MV-4-11 (cell line): ENCODE results near the gene SEMA6D.
"Not testable (repeated sequence)": the region's sequence is repeated elsewhere in the genome, so short reads cannot be mapped to it uniquely, and the experiment has no call there.

Source experiments
- DNase-seq: peaks from one replicate; lab custom pipeline; 2025; lab: John Stamatoyannopoulos, UW

Gene SEMA6D

GRCh38 chr15:47716516-47716915 lies 789 bp upstream of the SEMA6D start:
- DNase-seq, result no peak

DNA sequence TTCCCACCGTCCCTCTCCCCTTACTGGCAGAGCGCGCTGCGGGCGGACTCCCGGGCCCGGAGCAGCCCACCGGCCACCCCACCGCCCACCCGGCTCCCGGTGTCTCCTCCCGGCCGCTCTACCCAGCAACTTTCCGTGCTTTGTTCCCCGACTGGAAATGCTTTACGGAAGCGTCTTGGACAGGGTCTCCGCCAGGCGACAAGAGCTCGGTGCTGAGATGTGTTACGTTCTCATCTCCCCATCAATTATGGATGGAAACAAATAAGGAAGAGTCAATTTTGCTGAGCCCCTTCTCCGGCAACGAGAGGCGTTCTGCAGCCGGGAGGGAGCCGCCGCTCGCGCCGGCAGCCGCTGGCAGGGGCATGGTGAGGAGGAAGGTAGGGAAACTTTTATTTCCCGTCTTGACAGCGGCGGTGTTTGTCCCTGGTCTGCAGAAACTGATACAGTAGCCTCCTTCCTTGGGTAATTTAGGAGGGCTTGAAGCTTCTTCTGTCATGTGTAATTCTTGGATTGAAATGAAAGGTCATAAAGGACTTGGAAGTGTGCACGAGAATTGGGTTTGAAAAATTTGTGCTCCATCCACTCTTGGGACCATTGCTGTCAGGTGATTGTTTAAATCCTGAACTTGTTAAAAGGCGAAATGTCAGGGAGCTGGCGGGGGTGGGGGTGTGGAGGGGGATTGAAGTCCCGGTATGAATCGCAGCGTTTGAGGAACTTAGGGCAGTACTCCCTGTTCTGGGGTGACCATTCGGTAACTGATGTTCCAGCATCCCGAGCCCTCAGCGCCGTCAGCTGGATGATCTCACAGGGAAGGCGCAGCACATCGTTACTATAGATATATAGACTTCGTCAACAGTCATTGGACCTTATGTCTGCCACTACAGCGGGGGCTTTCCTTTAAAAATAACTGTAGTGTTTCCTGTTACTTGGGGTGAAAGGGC lies 1.5 kb downstream of the SEMA6D start:
- DNase-seq, result no peak

DNA sequence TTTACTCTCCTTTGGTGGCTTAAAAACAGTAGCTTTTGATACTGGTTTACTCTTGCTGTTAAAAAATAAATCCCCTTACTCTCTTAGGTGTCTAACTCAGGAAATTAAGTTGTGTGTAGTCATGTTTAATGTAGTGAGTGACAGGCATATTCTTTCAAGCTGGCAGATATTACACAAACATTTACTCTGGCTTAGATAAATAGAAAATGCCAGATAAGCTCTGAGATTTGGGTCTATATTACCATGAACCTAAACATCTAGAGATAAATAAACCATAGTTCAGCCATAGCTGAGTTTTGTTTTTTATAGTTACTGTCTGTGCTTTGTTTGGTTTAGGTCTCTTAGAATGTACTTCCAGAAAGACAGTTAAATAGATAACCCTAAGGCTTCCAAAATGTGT lies 2.4 kb downstream of the SEMA6D start:
- no peak for DNase-seq

DNA sequence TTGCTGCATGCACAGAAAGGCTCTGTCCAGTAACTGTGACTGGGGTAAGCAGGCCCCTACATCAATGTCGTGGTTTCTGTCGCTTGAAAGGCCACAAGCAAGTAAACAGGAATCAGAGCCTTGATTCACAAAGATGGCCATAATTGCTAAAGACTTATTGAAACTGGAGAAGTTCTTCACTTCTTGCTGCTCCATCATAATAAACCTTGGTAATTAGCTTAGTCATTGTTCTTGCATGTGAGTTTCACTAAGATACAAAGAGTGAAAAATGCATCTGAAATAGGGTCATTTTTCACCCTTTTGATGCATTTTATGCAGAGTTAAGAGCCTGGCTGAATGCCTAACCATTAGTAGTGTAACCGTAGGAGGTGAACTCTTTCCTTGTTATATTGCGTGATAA lies 3.2 kb downstream of the SEMA6D start:
- DNase-seq, result no peak

DNA sequence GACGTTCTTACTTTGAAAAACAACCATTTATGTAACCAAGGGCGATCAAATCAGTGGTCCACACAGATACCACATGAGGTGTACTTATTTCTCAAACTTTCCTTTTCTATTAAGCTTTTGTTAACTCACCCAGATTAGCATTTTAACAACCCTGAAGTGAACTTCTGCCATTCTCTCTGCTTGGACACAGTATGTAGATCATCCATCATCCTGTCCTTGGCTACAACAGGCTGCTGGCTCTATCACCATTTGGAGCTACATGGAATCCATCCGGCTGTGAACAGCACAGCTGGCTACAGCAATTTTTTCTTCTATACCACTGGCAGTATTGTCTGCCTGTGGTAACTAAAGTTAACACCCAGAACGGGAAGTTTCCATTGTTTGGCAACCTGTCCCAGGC lies 4.4 kb downstream of the SEMA6D start:
- no peak for DNase-seq

DNA sequence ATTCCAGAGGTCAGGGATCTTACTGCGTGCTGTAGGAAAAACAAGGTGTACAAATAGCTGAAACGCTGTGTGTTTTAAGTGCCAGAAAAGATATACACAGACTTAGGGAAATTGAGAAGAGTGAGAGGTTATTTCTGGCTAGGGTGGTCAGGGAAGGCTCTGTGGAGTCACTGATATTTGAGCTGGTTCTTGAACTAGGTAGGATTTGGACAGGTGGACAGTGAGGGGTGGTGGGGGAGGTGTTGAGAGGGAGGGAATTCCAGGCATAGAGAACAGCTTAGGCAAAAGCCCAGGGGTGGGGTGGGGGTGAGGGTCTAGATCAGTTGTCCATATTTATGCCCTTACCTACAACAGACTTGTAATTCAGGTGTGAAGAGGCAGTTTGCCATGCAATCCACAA lies 7.0 kb downstream of the SEMA6D start:
- DNase-seq, result no peak

GRCh38 chr15:47725051-47725450 lies 7.7 kb downstream of the SEMA6D start:
- DNase-seq, result no peak

DNA sequence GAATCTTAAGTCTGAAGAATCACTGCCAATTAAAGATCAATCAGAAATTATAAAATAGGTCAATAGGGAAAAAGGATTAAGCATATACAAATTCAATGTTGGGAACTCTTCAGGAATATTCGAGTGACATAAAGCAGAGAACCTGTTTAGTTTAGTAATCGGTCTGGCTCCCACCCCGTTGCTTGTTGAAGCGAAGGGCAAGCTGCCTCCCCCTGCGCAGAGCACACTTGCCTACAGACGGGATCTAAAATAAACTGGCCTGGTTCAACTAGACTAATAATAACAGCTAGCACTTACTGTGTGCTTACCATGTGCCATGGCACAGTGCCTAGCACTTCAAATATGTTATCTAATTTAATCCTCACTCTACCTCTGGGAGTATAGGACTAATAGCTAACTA lies 8.6 kb downstream of the SEMA6D start:
- DNase-seq, result no peak

- DNase-seq, result no peak
These were observed 9.1 kb downstream of the SEMA6D start for GRCh38 chr15:47726399-47726823.

- DNase-seq, result no peak
These were observed 9.8 kb downstream of the SEMA6D start for GRCh38 chr15:47727137-47727536.

GRCh38 chr15:47727676-47728075 lies 10.4 kb downstream of the SEMA6D start:
- DNase-seq, result no peak

DNA sequence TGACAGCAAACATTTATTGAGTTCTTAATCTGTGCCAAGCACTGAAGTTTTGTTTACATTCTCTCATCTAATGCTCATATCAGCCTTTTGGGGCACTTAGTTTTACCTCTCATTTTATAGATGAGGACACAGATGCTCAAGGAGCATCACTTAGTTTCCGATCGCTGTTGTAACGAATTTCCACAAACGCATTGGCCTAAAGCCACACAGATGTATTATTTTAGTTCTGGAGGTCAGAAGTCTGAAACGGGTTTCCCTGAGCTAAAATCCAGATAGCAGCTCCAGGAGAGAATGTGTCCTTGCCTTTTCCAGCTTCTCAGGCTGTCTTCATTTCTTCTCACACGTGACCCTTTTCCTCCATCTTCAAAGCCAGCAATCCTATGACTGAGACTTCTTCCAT lies 11.1 kb downstream of the SEMA6D start:
- DNase-seq, result no peak

GRCh38 chr15:47728886-47729285 lies 11.6 kb downstream of the SEMA6D start:
- DNase-seq, result no peak

- no peak for DNase-seq
These were observed 13.9 kb downstream of the SEMA6D start for GRCh38 chr15:47731230-47731629.

DNA sequence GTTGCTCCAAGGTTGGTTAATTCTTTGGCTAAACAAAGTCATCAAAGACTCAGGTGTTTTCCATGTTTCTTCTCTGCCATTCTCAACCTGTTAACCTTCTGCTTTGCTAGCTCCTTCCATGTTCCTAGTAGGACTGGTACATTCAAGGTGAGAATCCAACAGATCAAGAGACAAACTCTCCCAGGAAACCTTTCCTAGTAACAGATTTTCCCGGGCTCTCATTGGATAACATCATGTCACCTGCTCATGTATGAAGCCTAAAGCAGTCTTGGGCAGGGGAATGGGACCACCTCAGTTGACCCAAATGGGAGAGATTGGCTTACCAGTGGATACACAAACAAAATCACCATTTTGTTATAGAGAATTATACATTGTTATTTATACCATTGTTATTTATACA lies 14.9 kb downstream of the SEMA6D start:
- DNase-seq, result no peak

- DNase-seq, result no peak
These were observed 15.8 kb downstream of the SEMA6D start for GRCh38 chr15:47733085-47733484.

DNA sequence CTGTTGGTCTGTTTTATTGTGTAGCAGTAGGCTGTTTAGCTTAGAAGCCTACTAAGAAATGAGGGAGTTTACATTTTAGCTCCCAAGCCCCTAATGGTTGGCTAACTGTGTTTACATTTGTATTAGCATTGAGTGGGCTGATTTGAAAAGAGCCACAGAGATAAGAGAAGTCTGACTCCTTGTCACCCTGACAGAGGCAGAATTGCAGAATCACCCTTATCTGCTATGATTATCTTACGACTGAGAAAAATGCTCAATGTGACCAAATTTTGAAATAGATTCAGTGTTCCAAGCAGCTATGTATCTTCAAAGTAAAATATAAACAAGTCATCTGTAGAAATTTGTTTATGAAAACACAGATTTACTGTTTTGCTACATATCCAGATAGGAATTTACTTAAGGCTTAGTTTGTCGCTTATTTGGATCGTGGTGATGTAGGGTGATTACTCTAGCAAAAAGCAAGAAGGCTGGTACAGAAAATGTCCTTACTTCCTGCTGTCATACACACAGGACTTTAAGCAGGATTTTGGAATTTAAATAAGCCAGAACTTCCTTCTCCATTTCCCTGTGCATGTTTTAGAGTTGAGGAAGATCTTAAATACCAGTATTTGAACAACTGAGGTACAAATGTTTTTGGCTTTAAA lies 19.0 kb downstream of the SEMA6D start:
- DNase-seq, result no peak

- peak; percentile 9 for DNase-seq
These were observed 20.2 kb downstream of the SEMA6D start for GRCh38 chr15:47737477-47737876.

DNA sequence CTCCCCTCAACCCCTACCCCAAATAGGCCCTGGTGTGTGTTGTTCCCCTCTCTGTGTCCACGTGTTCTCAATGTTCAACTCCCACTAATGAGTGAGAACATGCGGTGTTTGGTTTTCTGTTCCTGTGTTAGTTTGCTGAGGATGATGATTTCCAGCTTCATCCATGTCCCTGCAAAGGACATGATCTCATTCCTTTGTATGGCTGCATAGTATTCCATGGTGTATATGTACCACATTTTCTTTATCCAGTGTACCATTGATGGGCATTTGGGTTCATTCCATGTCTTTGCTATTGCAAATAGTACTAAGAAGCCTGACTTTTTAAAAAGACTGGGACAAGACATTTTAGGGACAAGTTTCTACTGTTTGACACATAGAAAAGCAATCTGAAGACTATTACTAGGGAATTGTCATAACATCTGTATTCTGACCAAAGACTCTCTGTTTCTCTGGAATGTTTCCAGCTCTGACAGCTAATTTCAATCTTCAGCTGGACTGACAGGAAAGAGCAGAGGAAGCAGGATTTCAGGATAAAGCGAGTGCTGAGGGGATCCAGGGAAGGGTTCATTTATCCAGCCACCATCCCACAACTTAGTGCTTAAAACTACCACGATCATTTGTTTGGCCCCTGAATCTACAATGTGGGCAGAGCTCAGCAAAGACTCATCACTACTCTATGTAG lies 21.0 kb downstream of the SEMA6D start:
- DNase-seq, result not testable (repeated sequence)

DNA sequence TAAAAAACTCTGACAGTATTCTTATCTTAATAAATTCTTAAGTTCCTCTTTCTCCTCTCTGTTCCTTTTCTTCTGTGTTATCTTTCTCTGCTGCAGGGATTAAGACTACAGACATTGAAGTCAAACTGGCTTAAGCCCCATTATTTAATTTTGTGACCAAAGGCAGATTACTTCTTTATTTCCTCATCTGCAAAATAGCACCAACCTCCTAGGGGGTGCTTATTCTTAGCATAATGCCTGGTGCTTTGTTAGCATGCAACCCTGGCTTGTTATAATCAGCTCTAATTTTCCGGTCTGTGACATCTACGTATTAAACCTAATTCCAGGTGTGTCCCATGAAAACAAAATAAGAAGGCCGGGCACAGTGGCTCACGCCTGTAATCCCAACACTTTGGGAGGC lies 23.8 kb downstream of the SEMA6D start:
- DNase-seq, result peak; percentile 81

DNA sequence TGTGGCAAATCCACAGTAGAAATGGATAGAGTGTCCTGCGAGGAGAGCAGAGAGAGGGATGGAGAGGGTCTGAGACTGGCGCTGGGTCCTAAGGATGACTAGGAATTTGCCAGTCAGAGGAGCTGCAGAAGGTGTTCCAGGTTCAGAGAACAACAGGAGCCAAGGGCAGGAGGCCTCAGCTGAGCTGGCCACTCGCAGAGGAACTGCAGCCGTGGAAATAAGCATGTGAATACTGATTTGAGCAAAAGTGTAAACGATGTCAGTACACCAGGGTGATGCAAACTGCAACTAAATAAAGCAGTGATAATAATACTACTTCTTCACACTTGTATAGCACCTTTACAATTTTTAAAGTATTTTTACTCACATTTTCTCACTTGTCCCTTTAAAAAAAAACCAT lies 24.6 kb downstream of the SEMA6D start:
- DNase-seq, result no peak

DNA sequence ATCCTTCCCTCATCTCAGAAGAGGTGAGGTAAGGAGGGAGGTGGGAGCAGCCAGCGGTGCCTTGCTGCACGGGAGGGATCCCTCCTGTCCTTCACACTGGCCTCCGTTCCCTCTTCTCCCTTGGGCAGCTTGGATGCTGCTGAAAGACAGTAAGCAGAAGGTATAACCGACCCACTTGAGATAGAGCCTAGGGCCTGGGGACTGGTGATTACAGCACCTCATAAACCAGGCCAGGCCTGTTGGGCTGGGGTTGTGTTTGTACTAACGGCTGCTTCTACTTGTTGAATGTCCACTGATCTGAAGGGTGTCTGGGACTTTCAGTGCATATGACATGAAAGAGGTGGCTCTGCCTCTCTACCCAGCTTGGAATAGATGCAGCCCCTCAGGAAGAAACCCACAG lies 25.0 kb downstream of the SEMA6D start:
- no peak for DNase-seq

DNA sequence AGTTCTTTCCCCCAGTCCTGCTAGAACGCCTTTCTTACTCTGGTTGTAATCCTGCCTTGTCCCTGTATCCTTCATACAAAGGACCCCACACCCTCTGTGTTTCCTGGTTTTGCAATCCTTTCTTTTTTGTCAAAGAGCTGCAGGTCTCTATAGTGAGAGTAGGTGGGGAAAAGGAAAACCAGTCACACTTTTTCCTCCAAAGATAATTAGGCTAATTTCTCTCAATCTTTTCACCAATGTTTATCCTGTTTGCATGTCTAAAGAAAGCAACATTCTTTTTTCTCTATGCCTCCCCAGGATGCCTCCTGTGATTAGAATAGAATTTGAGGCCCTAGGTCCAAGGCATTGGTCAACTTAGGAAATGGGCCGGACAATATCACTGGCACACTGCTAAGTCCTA lies 25.4 kb downstream of the SEMA6D start:
- DNase-seq, result no peak
